H1 (cell line): ENCODE data around the gene SLC52A3. TPM values are rescaled to one million over a fixed set of nuclear protein-coding genes. Genes with fewer than 3 reads are reported as not detected.

Experiments used
- ATF2 ChIP-seq: IDR thresholded peaks from 2 replicates; pipeline ENCODE4 v1.6.1; 2012; ENCODE audit warnings: low read length, inconsistent platforms
- polyA plus RNA-seq, 7 experiments: library from polyadenylated mRNA; depleted of rRNA in 3 of 7; stranded (reverse) in 5 of 7; unstranded in 2 of 7; fragments of >200 nt in 5 of 7; fragments of 200-250 nt in 2 of 7; gene quantifications; 1 replicate in 5 of 7; 2 replicates in 1 of 7; 4 replicates in 1 of 7; pipeline versions ENCODE4 v1.2.1 to v1.2.3, GENCODE V29; 2011 to 2013; ENCODE audit warnings: missing spikeins in 2 of 7, mixed read lengths in 2 of 7
- total RNA-seq: library from RNA; stranded (reverse); fragmentation: NEBNext Ultra II Directional; extraction: Animal tissue kit (Norgen Biotek cat#: 25700); gene quantifications from 2 replicates; pipeline ENCODE4 v1.2.1, GENCODE V29; 2021

SLC52A3 gene
- total and polyA plus RNA-seq, 2 of the 8 experiments (the other 6 are each of a cell fraction or from before 2014, with no cell fraction given) = 2.3 to 4.2 TPM

GRCh38 chr20:770691-771090 is 2.4 kb upstream of the SLC52A3 start (continued):
- no peak for TF ChIP-seq ATF2
- TF ChIP-seq, all 59 proteins: peak for 2
